Measurements from ENCODE around the gene MUC6.

Gene MUC6, protein sequence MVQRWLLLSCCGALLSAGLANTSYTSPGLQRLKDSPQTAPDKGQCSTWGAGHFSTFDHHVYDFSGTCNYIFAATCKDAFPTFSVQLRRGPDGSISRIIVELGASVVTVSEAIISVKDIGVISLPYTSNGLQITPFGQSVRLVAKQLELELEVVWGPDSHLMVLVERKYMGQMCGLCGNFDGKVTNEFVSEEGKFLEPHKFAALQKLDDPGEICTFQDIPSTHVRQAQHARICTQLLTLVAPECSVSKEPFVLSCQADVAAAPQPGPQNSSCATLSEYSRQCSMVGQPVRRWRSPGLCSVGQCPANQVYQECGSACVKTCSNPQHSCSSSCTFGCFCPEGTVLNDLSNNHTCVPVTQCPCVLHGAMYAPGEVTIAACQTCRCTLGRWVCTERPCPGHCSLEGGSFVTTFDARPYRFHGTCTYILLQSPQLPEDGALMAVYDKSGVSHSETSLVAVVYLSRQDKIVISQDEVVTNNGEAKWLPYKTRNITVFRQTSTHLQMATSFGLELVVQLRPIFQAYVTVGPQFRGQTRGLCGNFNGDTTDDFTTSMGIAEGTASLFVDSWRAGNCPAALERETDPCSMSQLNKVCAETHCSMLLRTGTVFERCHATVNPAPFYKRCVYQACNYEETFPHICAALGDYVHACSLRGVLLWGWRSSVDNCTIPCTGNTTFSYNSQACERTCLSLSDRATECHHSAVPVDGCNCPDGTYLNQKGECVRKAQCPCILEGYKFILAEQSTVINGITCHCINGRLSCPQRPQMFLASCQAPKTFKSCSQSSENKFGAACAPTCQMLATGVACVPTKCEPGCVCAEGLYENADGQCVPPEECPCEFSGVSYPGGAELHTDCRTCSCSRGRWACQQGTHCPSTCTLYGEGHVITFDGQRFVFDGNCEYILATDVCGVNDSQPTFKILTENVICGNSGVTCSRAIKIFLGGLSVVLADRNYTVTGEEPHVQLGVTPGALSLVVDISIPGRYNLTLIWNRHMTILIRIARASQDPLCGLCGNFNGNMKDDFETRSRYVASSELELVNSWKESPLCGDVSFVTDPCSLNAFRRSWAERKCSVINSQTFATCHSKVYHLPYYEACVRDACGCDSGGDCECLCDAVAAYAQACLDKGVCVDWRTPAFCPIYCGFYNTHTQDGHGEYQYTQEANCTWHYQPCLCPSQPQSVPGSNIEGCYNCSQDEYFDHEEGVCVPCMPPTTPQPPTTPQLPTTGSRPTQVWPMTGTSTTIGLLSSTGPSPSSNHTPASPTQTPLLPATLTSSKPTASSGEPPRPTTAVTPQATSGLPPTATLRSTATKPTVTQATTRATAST (N-terminal part only)

DNA sequence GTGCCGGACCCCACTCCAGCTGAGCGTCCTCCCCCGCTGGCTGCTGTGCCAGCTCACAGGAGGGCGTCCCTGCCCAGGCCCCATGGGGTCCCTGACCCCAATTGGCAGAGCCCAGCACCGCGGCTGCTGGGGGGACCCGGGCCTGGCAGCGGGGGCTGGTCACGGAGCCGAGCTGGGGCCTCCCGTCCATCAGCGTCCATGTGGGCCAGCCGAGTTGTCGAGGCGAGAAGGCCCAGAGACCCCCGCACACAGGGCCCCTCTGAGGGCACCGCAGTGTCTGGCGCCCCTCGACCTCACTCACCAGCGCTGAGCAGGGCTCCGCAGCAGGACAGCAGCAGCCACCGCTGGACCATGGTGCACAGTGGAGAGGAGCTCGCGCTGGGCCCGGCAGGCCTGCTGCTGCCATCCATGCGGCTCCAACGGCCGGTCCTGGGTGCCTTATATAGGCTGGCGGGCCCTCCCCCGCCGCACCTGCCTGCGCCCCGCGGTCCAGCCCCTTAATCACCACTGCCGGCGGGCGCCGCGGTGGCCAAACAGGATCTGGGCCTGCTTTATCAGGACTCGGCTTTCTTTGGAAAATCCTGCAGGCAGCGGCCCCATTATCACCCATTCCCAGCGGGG lies at the start of gene MUC6:
Gene MUC6, minus strand, starts transcription at position 416 of the 621 bp plus-strand sequence. Its CDS starts 63 bp downstream, at position 353.
- no peaks in the 10 kb centered on the region for H3K9me3 ChIP-seq (ENCODE audit: severe bottlenecking)
- H3K27ac ChIP-seq (ENCODE audit: poor library complexity, severe bottlenecking) = no peak within 1 kb of the TSS
- H3K27me3 ChIP-seq (ENCODE audit: insufficient read depth, poor library complexity, severe bottlenecking) = no peaks in the 10 kb centered on the region
- ATAC-seq (ENCODE audit: low read depth) (no peak), DNase-seq (ENCODE audit: low spot score) (no peak)
- H3K4me3 ChIP-seq (ENCODE audit: severe bottlenecking) = no peak within 1 kb of the TSS
- no peaks in the 10 kb centered on the region for H3K4me1 ChIP-seq (ENCODE audit: insufficient read depth, poor library complexity, severe bottlenecking)
- no peaks in the 10 kb centered on the region for H3K36me3 ChIP-seq (ENCODE audit: low read depth)
- TF ChIP-seq, protein P1, sequence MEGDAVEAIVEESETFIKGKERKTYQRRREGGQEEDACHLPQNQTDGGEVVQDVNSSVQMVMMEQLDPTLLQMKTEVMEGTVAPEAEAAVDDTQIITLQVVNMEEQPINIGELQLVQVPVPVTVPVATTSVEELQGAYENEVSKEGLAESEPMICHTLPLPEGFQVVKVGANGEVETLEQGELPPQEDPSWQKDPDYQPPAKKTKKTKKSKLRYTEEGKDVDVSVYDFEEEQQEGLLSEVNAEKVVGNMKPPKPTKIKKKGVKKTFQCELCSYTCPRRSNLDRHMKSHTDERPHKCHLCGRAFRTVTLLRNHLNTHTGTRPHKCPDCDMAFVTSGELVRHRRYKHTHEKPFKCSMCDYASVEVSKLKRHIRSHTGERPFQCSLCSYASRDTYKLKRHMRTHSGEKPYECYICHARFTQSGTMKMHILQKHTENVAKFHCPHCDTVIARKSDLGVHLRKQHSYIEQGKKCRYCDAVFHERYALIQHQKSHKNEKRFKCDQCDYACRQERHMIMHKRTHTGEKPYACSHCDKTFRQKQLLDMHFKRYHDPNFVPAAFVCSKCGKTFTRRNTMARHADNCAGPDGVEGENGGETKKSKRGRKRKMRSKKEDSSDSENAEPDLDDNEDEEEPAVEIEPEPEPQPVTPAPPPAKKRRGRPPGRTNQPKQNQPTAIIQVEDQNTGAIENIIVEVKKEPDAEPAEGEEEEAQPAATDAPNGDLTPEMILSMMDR (IDR thresholded peaks at IDR 0.05; ENCODE audit: poor library complexity, severe bottlenecking) = no peak

DNA sequence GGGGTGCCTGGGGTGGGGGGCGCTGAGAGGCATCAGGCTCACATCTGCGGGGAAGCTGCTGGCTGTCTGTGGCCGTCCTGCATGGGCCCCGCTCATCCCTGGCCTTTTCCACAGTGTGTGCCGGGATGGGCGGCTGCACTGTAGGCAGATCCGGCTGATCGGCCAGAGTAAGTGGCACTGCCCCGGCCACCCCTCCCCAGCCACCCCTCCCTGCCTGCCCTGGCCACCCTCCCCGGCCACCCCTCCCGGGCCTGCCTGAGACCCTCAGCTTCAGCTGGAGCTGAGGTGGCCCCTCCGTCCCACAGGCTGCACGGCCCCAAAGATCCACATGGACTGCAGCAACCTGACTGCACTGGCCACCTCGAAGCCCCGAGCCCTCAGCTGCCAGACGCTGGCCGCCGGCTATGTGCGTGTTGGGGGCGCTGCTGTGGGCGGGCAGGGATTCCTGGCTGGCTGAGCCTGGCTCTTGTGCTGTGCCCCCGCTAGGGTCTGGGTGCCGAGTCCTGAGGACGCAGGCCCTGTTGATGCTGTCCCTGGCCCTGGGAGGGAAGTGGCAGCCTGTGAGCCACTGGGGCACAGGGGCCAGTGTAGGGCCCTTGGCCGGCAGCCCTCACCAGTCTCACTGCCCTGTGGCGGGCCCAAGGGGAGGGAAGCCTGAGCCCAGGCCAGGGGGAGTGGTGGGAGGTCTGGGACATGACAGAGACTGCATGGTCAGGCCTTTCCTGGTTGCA lies 49.1 kb upstream of the MUC6 start:
- TF ChIP-seq, protein P1 (IDR thresholded peaks at IDR 0.05; ENCODE audit: poor library complexity, severe bottlenecking) = no peak
- Histone ChIP-seq H3K27ac (ENCODE audit: poor library complexity, severe bottlenecking) (no peak overlapping the region), H3K4me1 (ENCODE audit: insufficient read depth, poor library complexity, severe bottlenecking) (peaks cover 15% of the 10 kb centered on the region), H3K4me3 (ENCODE audit: severe bottlenecking) (no peak overlapping the region), H3K27me3 (ENCODE audit: insufficient read depth, poor library complexity, severe bottlenecking) (no peaks in the 10 kb centered on the region), H3K9me3 (ENCODE audit: severe bottlenecking) (no peaks in the 10 kb centered on the region), H3K36me3 (ENCODE audit: low read depth) (no peaks in the 10 kb centered on the region)
- DNase-seq (ENCODE audit: low spot score) = no peak
- ATAC-seq (ENCODE audit: low read depth) = no peak; the same call in 2 of the 3 replicates

DNA sequence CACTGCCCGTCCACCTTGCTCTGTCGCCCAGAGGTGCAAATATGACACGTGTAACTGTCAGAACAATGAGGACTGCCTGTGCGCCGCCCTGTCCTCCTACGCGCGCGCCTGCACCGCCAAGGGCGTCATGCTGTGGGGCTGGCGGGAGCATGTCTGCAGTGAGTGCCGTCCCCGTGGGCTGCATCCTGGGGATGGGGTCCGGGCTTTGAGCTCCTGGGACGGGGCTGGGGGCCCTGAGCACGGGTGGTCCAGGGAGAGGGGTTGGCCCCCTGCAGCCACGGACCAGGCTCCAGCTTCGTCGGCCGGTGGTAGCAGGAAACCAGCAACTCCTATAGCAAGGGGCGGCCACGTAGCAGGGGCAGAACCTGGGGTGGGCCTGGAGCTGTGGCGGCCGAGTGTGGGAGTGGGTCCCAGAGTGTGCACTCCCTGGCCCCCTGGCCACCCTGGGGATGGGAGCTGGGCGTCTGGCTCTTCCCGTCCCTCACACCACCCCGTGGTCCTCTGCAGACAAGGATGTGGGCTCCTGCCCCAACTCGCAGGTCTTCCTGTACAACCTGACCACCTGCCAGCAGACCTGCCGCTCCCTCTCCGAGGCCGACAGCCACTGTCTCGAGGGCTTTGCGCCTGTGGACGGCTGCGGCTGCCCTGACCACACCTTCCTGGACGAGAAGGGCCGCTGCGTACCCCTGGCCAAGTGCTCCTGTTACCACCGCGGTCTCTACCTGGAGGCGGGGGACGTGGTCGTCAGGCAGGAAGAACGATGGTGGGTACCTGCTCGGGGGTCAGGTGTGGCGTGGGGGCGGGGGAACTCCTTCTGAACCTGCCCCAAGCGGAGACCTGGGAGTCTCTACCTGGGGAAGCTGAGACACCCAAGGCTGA lies 48.3 kb upstream of the MUC6 start:
- DNase-seq (ENCODE audit: low spot score) = peak; percentile 47
- TF ChIP-seq, protein P1 (IDR thresholded peaks at IDR 0.05; ENCODE audit: poor library complexity, severe bottlenecking) = no peak
- no peak overlapping the region for H3K27ac ChIP-seq (ENCODE audit: poor library complexity, severe bottlenecking)

More for the DNA sequence above, 48.3 kb upstream of the MUC6 start:
- Histone ChIP-seq H3K36me3 (ENCODE audit: low read depth) (no peaks in the 10 kb centered on the region), H3K4me3 (ENCODE audit: severe bottlenecking) (no peak overlapping the region), H3K9me3 (ENCODE audit: severe bottlenecking) (no peaks in the 10 kb centered on the region), H3K27me3 (ENCODE audit: insufficient read depth, poor library complexity, severe bottlenecking) (no peaks in the 10 kb centered on the region), H3K4me1 (ENCODE audit: insufficient read depth, poor library complexity, severe bottlenecking) (peaks cover 15% of the 10 kb centered on the region)
- ATAC-seq (ENCODE audit: low read depth) = peak; percentile 49

All from RWPE2 (cell line).